CD14-positive monocyte (primary cell): Measurements from ENCODE around the gene CCDC85A. TPM values are rescaled to one million over a fixed set of nuclear protein-coding genes. Genes with fewer than 3 reads are reported as not detected.

ENCODE experiments used
- DNase-seq, 3 donors: peaks; one replicate each; pipeline ENCODE4 v3.0.0-alpha.2; 2011 to 2022
- H2AFZ ChIP-seq: 2 replicates; pipeline ENCODE4 v1.6.0; 2012; ENCODE audit warnings: mild to moderate bottlenecking, low read depth, low read length, inconsistent platforms; ENCODE audit not compliant: insufficient read depth, poor library complexity, severe bottlenecking
- H3K27ac ChIP-seq, 2 donors: 1 replicate in 1 of 2; 2 replicates in 1 of 2; pipeline ENCODE4 v1.5.1; 2012 to 2013; ENCODE audit warnings: low read length in 2 of 2, control low read depth in 1 of 2, inconsistent platforms in 1 of 2, low read depth in 1 of 2, mild to moderate bottlenecking in 1 of 2
- H3K27me3 ChIP-seq, 2 donors: one replicate each; pipeline versions ENCODE4 v1.6.0 to v1.6.1; 2011 to 2013; ENCODE audit warnings: low read length in 2 of 2; ENCODE audit not compliant: control insufficient read depth in 2 of 2, insufficient read depth in 2 of 2
- H3K36me3 ChIP-seq, 2 donors: replicated peaks in 1 of 2; 1 replicate in 1 of 2; 2 replicates in 1 of 2; pipeline versions ENCODE4 v1.5.1 to v1.6.1; 2012 to 2013; ENCODE audit warnings: low read length in 2 of 2, control low read depth in 1 of 2, inconsistent platforms in 1 of 2, mild to moderate bottlenecking in 1 of 2; ENCODE audit not compliant: insufficient read depth in 2 of 2, control insufficient read depth in 1 of 2
- H3K4me1 ChIP-seq, 2 donors: 1 replicate in 1 of 2; 2 replicates in 1 of 2; pipeline versions ENCODE4 v1.5.1 to v1.6.1; 2012 to 2013; ENCODE audit warnings: low read length in 2 of 2, control low read depth in 1 of 2, inconsistent platforms in 1 of 2, mild to moderate bottlenecking in 1 of 2, moderate library complexity in 1 of 2; ENCODE audit not compliant: insufficient read depth in 2 of 2, control insufficient read depth in 1 of 2
- H3K4me2 ChIP-seq: replicated peaks from 2 replicates; pipeline ENCODE3; 2012; ENCODE audit warnings: low read length, moderate library complexity, mild to moderate bottlenecking; ENCODE audit not compliant: poor library complexity, severe bottlenecking; ENCODE audit errors: extremely low read depth
- H3K4me3 ChIP-seq, 3 experiments: fragments of 200-600 bp in 1 of 3; sonication (generic) in 1 of 3; replicated peaks in 1 of 3; 1 replicate in 2 of 3; 2 replicates in 1 of 3; pipeline ENCODE4 v1.5.1; 2011 to 2013; ENCODE audit warnings: low read length in 3 of 3, mild to moderate bottlenecking in 3 of 3, control low read depth in 2 of 3, low read depth in 2 of 3, inconsistent platforms in 1 of 3, moderate library complexity in 1 of 3
- H3K79me2 ChIP-seq: 2 replicates; pipeline ENCODE4 v1.6.0; 2012; ENCODE audit warnings: mild to moderate bottlenecking, control low read depth, inconsistent platforms, low read length, moderate library complexity; ENCODE audit not compliant: insufficient read depth
- H3K9ac ChIP-seq: 2 replicates; pipeline ENCODE4 v1.6.0; 2017; ENCODE audit warnings: low read length, mild to moderate bottlenecking; ENCODE audit not compliant: insufficient read depth, poor library complexity, severe bottlenecking
- H3K9me3 ChIP-seq, 2 donors: replicated peaks in 1 of 2; 1 replicate in 1 of 2; 2 replicates in 1 of 2; pipeline versions ENCODE4 v1.5.1 to v1.6.1; 2012 to 2013; ENCODE audit warnings: low read length in 2 of 2, control low read depth in 1 of 2; ENCODE audit not compliant: control insufficient read depth in 1 of 2, insufficient read depth in 1 of 2
- H4K20me1 ChIP-seq: 2 replicates; pipeline ENCODE4 v1.6.0; 2012; ENCODE audit warnings: mild to moderate bottlenecking, low read length, control low read depth, moderate library complexity; ENCODE audit not compliant: insufficient read depth
- H3K27ac Mint-ChIP-seq, 7 donors: one replicate each; pipeline ENCODE4 v1.8.0; 2020; ENCODE audit warnings: mild to moderate bottlenecking in 7 of 7, mixed read lengths in 7 of 7, moderate library complexity in 6 of 7, inconsistent platforms in 2 of 7
- H3K27me3 Mint-ChIP-seq, 3 donors: one replicate each; pipeline ENCODE4 v1.8.0; 2021 to 2022; ENCODE audit warnings: low read depth in 3 of 3, mild to moderate bottlenecking in 3 of 3, mixed read lengths in 3 of 3, moderate library complexity in 3 of 3, inconsistent platforms in 1 of 3
- H3K36me3 Mint-ChIP-seq, 2 donors: one replicate each; pipeline ENCODE4 v1.8.0; 2020; ENCODE audit warnings: mixed read lengths in 2 of 2, inconsistent platforms in 1 of 2, mild to moderate bottlenecking in 1 of 2
- H3K4me1 Mint-ChIP-seq: one replicate; pipeline ENCODE4 v1.8.0; 2020; ENCODE audit warnings: mild to moderate bottlenecking, mixed read lengths
- H3K4me3 Mint-ChIP-seq, 2 donors: one replicate each; pipeline ENCODE4 v1.8.0; 2020; ENCODE audit warnings: mild to moderate bottlenecking in 2 of 2, mixed read lengths in 2 of 2, moderate library complexity in 1 of 2
- H3K9me3 Mint-ChIP-seq, 7 donors: one replicate each; pipeline ENCODE4 v1.8.0; 2020 to 2022; ENCODE audit warnings: mixed read lengths in 7 of 7, mild to moderate bottlenecking in 6 of 7, moderate library complexity in 6 of 7, inconsistent platforms in 2 of 7
- CTCF ChIP-seq: fragments of 200-600 bp; IDR thresholded peaks from one replicate; pipeline ENCODE4 v1.8.0; 2022; ENCODE audit warnings: antibody characterized with exemption, mild to moderate bottlenecking
- WGBS: methylation state at CpG from one replicate; pipeline ENCODE4 v1.1.5; 2013; ENCODE audit warnings: missing lambda C conversion rate; ENCODE audit not compliant: insufficient coverage; 5-methylcytosine and 5-hydroxymethylcytosine counted together
- intact Hi-C, 2 donors: fragments of 100-400 bp; cut with micrococcal nuclease; formaldehyde crosslinking; loops; one replicate each; pipeline versions ENCODE4 v1.15.0 to v1.15.1; 2023
- polyA plus RNA-seq, 3 donors: library from polyadenylated mRNA; depleted of rRNA in 1 of 3; unstranded in 2 of 3; stranded (reverse) in 1 of 3; fragments of 300-500 nt in 2 of 3; fragments of >200 nt in 1 of 3; fragmentation: Illumina TruSeq in 2 of 3; gene quantifications; 1 replicate in 2 of 3; 2 replicates in 1 of 3; pipeline ENCODE4 v1.2.3, GENCODE V29; 2012 to 2021

CCDC85A gene
- polyA plus RNA-seq, 3 donors: not detected

GRCh38 chr2:56244506-56244905 is 60.7 kb downstream of the CCDC85A start:
- peaks cover 0 to 3% (median 0%) of the 10 kb centered on the region in 3 donors for H3K27me3 Mint-ChIP-seq
- H3K27ac Mint-ChIP-seq: no peak overlapping the region
- WGBS: no CpG with 5 or more reads among the region's 1 CpG
- no peak for DNase-seq
- H4K20me1 ChIP-seq: no peaks in the 10 kb centered on the region
- H3K4me1 Mint-ChIP-seq: no peaks in the 10 kb centered on the region
- no peak overlapping the region for H3K27ac ChIP-seq
- H3K4me3 ChIP-seq: no peak overlapping the region
- H3K4me1 ChIP-seq: no peaks in the 10 kb centered on the region
- H3K4me2 ChIP-seq: no peak overlapping the region
- H3K9ac ChIP-seq: no peak overlapping the region
- no peak for TF ChIP-seq CTCF
- no peaks in the 10 kb centered on the region for H3K36me3 ChIP-seq
- H3K79me2 ChIP-seq: no peaks in the 10 kb centered on the region
- no peaks in the 10 kb centered on the region for H3K27me3 ChIP-seq
- H3K4me3 Mint-ChIP-seq: no peak overlapping the region
- intact Hi-C loops: no loop called here
- no peak overlapping the region for H2AFZ ChIP-seq
- peaks cover 4 to 10% of the 10 kb centered on the region in 2 donors for H3K9me3 ChIP-seq
- H3K9me3 Mint-ChIP-seq: peaks cover 0 to 15% (median 2%) of the 10 kb centered on the region in 7 donors
- H3K36me3 Mint-ChIP-seq: no peaks in the 10 kb centered on the region

- H3K9ac ChIP-seq: no peak overlapping the region
- DNase-seq: no peak
- no peaks in the 10 kb centered on the region for H4K20me1 ChIP-seq
- H3K4me3 ChIP-seq: no peak overlapping the region
- Mint-ChIP-seq H3K4me3 (no peak overlapping the region), H3K27me3 (peaks cover 0 to 3% (median 0%) of the 10 kb centered on the region in 3 donors), H3K27ac (no peak overlapping the region), H3K4me1 (no peaks in the 10 kb centered on the region), H3K9me3 (peaks cover 0 to 13% (median 2%) of the 10 kb centered on the region in 7 donors), H3K36me3 (no peaks in the 10 kb centered on the region)
- H3K4me2 ChIP-seq: no peak overlapping the region
- no peak overlapping the region for H2AFZ ChIP-seq
- no peaks in the 10 kb centered on the region for H3K36me3 ChIP-seq
- no peak for TF ChIP-seq CTCF
- H3K27me3 ChIP-seq: no peaks in the 10 kb centered on the region
- peaks cover 4 to 10% of the 10 kb centered on the region in 2 donors for H3K9me3 ChIP-seq
- WGBS: no CpG with 5 or more reads among the region's 1 CpG
- H3K4me1 ChIP-seq: no peaks in the 10 kb centered on the region
- no peaks in the 10 kb centered on the region for H3K79me2 ChIP-seq
- no peak overlapping the region for H3K27ac ChIP-seq
- intact Hi-C loops: no loop called here
Observed at GRCh38 chr2:56244911-56245530, 61.2 kb downstream of the CCDC85A start.
